Astrocyte (in vitro differentiated cells and primary cell): ENCODE results near the gene ARRDC4.

ENCODE experiments used
- CTCF ChIP-seq: IDR thresholded peaks from 2 replicates; pipeline ENCODE4 v1.5.1; 2011; ENCODE audit warnings: low read depth, mild to moderate bottlenecking, inconsistent platforms, low read length, moderate library complexity; ENCODE audit not compliant: insufficient read depth
- EZH2 ChIP-seq: IDR thresholded peaks from 2 replicates; pipeline ENCODE4 v1.6.1; 2012; ENCODE audit warnings: mild to moderate bottlenecking, low read length, inconsistent platforms; ENCODE audit not compliant: insufficient read depth

- TF ChIP-seq CTCF (no peak), EZH2 (no peak)
Observed at GRCh38 chr15:98003518-98003917, 43.0 kb downstream of the ARRDC4 start.
